ENCODE data around the gene AQP11.

- TF ChIP-seq CTCF (IDR thresholded peaks at IDR 0.05; ENCODE audit: extremely low read depth in 1 of 2, insufficient read depth in 1 of 2, low read depth in 1 of 2, low read length in 2 of 2) (no peak), EZH2 (IDR thresholded peaks at IDR 0.05; ENCODE audit: borderline replicate concordance, low read depth, low read length, severe bottlenecking) (no peak), POLR2AphosphoS5 (IDR thresholded peaks at IDR 0.05; ENCODE audit: insufficient read depth, low read depth, low read length) (no peak), MYC (IDR thresholded peaks at IDR 0.05; ENCODE audit: low read depth, low read length) (no peak), POLR2A (IDR thresholded peaks at IDR 0.05; ENCODE audit: low read depth, low read length) (no peak), MAX (IDR thresholded peaks at IDR 0.05; ENCODE audit: insufficient read depth, insufficient read length) (no peak), FOS (IDR thresholded peaks at IDR 0.05; ENCODE audit: borderline replicate concordance, insufficient read depth, low read length) (no peak), GATA2 (IDR thresholded peaks at IDR 0.05; ENCODE audit: insufficient read depth, insufficient read length, low read depth, low read length) (no peak)
Measured at GRCh38 chr11:77644887-77645286, 55.1 kb downstream of the AQP11 start.

Measured in endothelial cell of umbilical vein (primary cell).